LNCAP (cell line): ENCODE data around the gene HRAS.

ENCODE experiments used
- CTCF ChIP-seq: fragments of 450-650 bp; IDR thresholded peaks from 2 replicates; pipeline ENCODE4 v1.5.1; 2017; ENCODE audit warnings: mild to moderate bottlenecking

The HRAS gene

GRCh38 chr11:489610-490185, 45.7 kb downstream of the HRAS start:
- no peak for TF ChIP-seq CTCF

- no peak for TF ChIP-seq CTCF
Observed at GRCh38 chr11:488992-489391, 46.4 kb downstream of the HRAS start.

- no peak for TF ChIP-seq CTCF
Observed at GRCh38 chr11:488579-488978, 46.8 kb downstream of the HRAS start.

GRCh38 chr11:488062-488461, 47.3 kb downstream of the HRAS start:
- no peak for TF ChIP-seq CTCF

GRCh38 chr11:487571-488021, 47.8 kb downstream of the HRAS start:
- no peak for TF ChIP-seq CTCF

GRCh38 chr11:486189-486588, 49.2 kb downstream of the HRAS start:
- TF ChIP-seq CTCF, result no peak

GRCh38 chr11:484616-485015, 50.8 kb downstream of the HRAS start:
- no peak for TF ChIP-seq CTCF
